ENCODE results near the gene NFE2L3.
A peak's percentile ranks its signal among the peaks of the same experiment; 100 is the strongest.
"Not testable (repeated sequence)": the region's sequence is repeated elsewhere in the genome, so short reads cannot be mapped to it uniquely, and the experiment has no call there.

The NFE2L3 gene

DNA sequence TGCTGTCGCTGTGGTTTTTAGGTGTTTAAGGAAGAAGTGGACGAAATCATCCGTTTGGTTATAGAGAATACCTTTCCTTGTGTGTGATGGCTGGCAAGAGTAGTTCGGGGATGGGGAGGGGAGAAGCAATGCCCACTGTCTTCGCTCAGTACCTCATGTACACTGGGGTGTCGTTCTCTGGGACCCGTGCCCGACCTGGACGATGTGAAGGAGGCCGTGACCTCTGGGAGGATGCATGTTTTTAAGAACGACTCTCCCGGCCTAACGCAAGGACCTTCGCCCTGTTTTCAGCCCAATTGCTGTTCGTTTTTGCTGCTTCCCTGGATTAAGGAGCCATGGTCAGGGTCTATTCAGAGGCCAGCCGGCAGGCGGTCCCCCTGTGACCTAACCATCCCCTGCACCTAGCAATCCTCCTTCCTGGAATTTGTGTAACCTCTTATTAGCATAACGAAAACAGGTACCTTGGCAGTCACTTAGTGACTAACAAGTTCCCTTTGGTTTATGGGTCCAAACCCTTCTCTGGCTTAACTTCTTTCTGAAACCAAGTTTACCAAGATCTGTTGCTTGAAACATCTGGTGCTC lies 1.3 kb downstream of the NFE2L3 start:
- no peaks in the 10 kb centered on the region for H3K27me3 Mint-ChIP-seq
- peak overlapping the region; percentile 86 for H3K27ac Mint-ChIP-seq
- DNase-seq (ENCODE audit: low spot score in 2 of 2), result no peak
- no peaks in the 10 kb centered on the region for H3K36me3 Mint-ChIP-seq
- no peaks in the 10 kb centered on the region for H3K9me3 Mint-ChIP-seq
- no peak for ATAC-seq (ENCODE audit: low read depth)
- peaks cover 40% of the 10 kb centered on the region for H3K4me1 Mint-ChIP-seq
- peak overlapping the region; percentile 89 for H3K4me3 Mint-ChIP-seq

DNA sequence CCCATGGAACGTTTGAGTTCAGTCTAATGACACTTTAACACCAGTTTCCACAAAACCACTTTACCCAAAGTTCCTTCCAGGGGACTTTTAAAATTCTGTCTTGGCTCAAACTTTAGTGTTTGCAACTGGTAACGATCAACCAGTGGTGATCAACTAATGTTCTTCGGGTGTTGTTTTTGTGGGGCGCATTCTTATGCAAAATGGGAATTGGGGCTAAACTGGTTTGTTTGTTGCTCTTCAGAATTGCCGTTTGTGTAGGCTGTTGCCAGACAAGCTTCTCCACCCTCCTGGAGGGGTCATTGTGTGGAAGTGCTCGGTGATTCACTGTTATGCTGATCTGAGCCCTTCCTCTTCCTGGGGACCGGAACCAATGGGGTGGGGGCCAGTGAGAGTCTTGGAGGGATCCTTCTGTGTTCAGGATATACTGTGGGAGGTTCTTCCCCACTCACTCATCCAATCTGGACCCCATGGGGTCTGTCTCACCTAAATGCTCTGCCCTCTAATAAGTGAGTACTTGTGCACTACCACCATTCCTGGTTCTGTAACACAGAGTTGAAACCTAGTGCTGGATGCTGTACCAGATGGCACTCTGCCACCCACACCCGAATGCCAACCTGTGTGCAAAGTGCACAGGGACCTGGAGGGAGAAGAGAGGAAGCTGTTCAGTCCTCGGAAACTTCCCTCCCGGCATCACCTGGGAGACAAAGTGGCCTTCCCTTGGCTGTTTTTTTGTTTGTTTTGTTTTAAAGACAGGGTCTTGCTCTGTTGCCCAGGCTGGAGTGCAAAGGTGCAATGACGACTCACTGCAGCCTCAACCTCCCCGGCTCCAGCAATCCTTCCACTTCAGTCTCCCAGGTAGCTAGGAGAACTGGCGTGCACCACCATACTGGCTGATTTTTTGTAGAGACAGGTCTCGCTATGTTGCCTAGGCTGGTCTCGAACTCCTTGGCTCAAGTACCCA lies 2.1 kb downstream of the NFE2L3 start:
- Mint-ChIP-seq H3K9me3 (no peaks in the 10 kb centered on the region), H3K4me3 (peak overlapping the region; percentile 89), H3K36me3 (no peaks in the 10 kb centered on the region), H3K4me1 (peaks cover 42% of the 10 kb centered on the region), H3K27me3 (no peaks in the 10 kb centered on the region), H3K27ac (peak overlapping the region; percentile 86)
- no peak for ATAC-seq (ENCODE audit: low read depth)
- no peak for DNase-seq (ENCODE audit: low spot score in 2 of 2)

DNA sequence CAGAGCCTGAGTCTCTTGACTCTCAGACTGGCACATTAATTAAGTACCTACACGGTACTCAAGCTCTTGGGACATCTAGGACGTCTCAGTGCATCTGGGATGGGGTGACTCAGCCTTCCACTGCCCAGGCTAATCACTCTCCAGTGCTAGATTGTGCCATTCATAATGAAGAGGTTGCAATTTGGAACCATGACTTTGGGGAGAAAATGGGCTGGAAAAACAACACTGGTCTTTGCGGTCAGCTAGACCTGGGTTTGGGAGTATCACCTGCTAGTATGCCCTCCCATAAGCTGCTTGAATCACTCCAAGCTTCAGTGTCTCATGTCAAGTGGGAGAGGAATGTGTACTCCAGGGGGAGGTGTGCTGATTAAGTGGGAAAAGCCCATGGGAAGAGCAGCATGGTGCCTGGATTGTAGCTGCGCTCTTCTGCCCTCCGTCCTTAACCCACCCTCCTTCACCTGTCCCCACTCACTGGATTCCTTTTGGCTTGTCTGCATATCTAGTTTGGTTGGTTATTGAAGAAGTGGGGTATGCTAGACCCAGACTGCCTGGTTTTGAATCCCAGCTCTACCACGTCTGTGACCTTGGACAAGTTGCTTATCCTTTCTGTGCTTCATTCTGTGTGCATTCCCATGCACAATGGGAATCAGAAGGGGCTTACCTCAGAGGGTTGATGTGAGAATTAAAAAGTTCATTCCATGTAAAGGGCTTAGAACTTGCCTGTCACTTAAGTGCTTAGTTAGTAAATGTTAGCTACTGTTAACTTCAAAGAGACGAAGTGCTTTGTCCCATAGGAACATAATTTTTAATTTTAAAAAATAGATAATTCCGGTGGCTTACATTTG lies 3.8 kb downstream of the NFE2L3 start:
- Mint-ChIP-seq H3K9me3 (no peaks in the 10 kb centered on the region), H3K27me3 (no peaks in the 10 kb centered on the region), H3K27ac (peak overlapping the region; percentile 96), H3K36me3 (no peaks in the 10 kb centered on the region), H3K4me1 (peaks cover 46% of the 10 kb centered on the region), H3K4me3 (peak overlapping the region; percentile 80)
- DNase-seq (ENCODE audit: low spot score in 2 of 2) (no peak), ATAC-seq (ENCODE audit: low read depth) (no peak)

DNA sequence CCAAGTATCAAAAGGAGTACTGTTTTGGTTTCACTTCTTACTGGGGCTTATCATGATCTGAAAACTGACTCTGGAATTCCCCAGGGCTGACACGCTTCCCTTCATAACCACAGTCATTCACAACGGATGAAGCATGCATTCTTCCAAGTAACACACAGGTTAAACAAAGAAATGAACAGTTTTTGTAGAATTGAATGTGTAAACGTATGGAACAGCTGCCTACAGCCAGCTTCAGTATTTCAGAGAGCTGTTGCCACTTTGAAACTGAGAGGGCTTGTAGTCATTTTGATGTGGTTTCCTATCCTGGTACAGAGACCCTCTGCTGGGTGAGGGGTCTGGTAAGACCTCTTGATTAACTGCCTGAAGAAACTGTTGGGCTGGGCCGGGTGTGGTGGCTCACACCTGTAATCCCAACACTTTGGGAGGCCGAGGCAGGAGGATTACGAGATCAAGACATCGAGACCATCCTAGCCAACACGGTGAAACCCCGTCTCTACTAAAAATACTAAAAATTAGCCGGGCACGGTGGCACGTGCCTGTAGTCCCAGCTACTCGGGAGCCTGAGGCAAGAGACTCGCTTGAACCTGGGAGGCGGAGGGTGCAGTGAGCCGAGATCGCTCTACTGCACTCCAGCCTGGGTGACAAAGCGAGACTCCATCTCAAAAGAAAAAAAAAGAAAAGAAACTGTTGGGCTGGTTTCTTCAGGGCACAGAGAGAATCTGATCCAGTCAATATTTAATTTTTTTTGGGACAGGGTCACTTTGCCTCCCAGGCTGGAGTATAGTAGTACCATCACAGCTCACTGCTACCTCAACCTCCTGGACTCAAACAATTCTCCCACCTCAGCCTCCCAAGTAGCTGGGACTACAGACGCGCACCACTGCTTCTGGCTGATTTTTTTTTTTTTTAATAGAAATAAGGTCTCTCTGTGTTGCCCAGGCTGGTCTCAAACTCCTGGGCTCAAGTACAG lies 4.7 kb downstream of the NFE2L3 start:
- Mint-ChIP-seq H3K9me3 (no peaks in the 10 kb centered on the region), H3K4me1 (peaks cover 38% of the 10 kb centered on the region), H3K36me3 (no peaks in the 10 kb centered on the region), H3K27me3 (no peaks in the 10 kb centered on the region), H3K27ac (peak overlapping the region; percentile 96), H3K4me3 (peak overlapping the region; percentile 80)
- ATAC-seq (ENCODE audit: low read depth) (peak; percentile 74), DNase-seq (ENCODE audit: low spot score in 2 of 2) (peak in 1 of 2 donors; percentile 55)

DNA sequence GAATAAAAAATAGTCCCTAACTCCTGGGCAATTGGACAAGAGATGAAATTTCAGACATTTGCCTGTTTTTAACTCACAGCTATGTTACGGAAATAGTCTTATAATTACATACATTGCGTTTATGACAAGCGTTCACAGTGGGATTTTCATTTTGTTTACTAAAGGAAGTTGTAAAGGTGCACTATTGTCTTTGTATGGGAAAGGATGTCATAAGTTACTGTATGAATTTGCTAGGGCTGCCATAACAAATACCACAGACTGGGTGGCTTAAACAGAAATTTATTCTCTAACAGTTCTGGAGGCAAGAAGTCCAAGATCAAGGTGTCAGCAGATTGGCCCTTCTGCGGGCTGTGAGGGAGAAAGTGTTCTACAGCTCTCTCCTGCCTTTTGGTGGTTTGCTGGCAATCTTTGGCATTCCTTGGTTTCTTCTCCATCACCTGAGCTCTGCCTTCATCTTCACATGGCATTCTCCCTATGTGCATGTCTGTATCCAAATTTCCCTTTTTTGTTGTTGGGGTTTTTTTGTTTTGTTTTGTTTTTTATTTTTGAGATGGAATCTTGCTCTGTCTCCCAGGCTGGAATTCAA lies 5.6 kb downstream of the NFE2L3 start:
- no peak for DNase-seq (ENCODE audit: low spot score in 2 of 2)
- peaks cover 36% of the 10 kb centered on the region for H3K4me1 Mint-ChIP-seq
- H3K4me3 Mint-ChIP-seq, result no peak overlapping the region
- no peaks in the 10 kb centered on the region for H3K36me3 Mint-ChIP-seq
- H3K9me3 Mint-ChIP-seq, result no peaks in the 10 kb centered on the region
- no peaks in the 10 kb centered on the region for H3K27me3 Mint-ChIP-seq
- ATAC-seq (ENCODE audit: low read depth), result no peak
- H3K27ac Mint-ChIP-seq, result peak overlapping the region; percentile 83

DNA sequence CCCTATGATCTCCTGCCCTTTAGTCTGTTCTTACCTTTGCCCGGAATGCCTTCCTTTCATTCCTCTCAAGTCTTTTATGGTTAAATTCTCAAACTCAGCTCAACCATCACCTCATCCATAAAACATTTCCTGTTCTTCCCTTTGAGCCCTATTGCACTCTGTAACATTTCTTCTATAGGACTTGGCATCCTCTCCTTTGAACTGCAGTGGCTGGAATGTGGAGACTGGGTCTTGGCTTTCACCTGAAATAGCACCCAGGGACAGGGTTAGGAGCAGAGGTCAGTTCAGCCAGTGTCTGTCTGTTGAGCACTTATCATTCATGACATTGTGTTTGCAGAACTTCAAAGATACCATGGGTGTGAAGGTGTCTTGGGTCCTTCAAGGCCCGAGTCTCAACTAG lies 7.2 kb downstream of the NFE2L3 start:
- Mint-ChIP-seq H3K4me3 (no peak overlapping the region), H3K36me3 (no peaks in the 10 kb centered on the region), H3K27me3 (no peaks in the 10 kb centered on the region), H3K4me1 (peaks cover 24% of the 10 kb centered on the region), H3K9me3 (no peaks in the 10 kb centered on the region), H3K27ac (peak overlapping the region; percentile 68)
- ATAC-seq (ENCODE audit: low read depth), result no peak
- no peak for DNase-seq (ENCODE audit: low spot score in 2 of 2)

DNA sequence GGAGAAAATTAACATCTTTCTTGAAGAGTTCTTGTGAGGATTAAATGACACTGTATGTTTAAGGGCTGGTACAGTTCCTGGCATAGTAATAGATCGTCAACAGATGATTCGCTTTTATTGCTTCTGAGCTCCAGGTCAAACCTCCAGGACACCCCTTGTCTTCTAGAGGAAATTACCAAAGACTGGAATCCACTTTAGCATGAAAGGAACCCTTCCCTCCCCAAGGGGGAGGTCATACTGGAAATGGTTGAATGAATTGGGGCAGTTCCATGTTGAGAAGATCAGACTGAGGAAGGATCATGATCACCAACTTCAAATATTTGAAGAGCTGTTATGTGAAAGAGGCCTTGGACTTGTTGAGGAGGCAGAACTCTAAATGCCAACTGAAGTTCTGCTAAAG lies 8.9 kb downstream of the NFE2L3 start:
- no peak for ATAC-seq (ENCODE audit: low read depth)
- peaks cover 2% of the 10 kb centered on the region for H3K36me3 Mint-ChIP-seq
- H3K4me1 Mint-ChIP-seq, result peaks cover 16% of the 10 kb centered on the region
- no peak overlapping the region for H3K27ac Mint-ChIP-seq
- H3K27me3 Mint-ChIP-seq, result no peaks in the 10 kb centered on the region
- no peak overlapping the region for H3K4me3 Mint-ChIP-seq
- DNase-seq (ENCODE audit: low spot score in 2 of 2), result no peak
- no peaks in the 10 kb centered on the region for H3K9me3 Mint-ChIP-seq

DNA sequence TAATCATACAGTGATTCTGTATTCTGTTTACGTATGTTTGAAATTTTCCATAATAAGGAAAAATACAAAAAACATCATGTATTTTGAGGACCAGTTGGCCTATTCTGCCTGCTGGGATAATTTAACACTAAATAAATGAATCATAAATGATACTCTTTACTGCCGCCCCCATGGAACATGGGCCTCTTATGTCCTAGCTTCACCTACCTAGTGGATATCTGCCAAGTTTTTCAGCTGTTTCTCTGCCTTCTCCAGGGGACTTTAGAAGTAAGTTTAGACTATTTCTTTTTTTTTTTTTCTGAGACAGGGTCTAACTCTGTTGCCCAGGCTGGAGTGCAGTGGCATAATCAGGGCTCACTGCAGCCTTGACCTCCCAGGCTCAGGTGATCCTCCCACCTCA lies 10.4 kb downstream of the NFE2L3 start:
- Mint-ChIP-seq H3K4me1 (peaks cover 19% of the 10 kb centered on the region), H3K9me3 (no peaks in the 10 kb centered on the region), H3K27ac (no peak overlapping the region), H3K27me3 (no peaks in the 10 kb centered on the region), H3K4me3 (no peak overlapping the region), H3K36me3 (peaks cover 2% of the 10 kb centered on the region)
- DNase-seq (ENCODE audit: low spot score in 2 of 2), result no peak
- no peak for ATAC-seq (ENCODE audit: low read depth)

DNA sequence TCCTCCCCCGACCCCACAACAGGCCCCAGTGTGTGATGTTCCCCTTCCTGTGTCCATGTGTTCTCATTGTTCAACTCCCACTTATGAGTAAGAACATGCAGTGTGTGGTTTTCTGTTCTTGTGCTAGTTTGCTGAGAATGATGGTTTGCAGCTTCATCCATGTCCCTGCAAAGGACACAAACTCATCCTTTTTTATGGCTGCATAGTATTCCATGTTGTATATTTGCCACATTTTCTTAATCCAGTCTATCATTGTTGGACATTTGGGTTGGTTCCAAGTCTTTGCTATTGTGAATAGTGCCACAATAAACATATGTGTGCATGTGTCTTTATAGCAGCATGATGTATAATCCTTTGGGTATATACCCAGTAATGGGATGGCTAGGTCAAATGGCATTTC lies 11.8 kb downstream of the NFE2L3 start:
- H3K4me1 Mint-ChIP-seq, result peaks cover 15% of the 10 kb centered on the region
- not testable (repeated sequence) for H3K36me3 Mint-ChIP-seq; H3K27ac Mint-ChIP-seq; DNase-seq (ENCODE audit: low spot score in 2 of 2); ATAC-seq (ENCODE audit: low read depth); H3K4me3 Mint-ChIP-seq; H3K27me3 Mint-ChIP-seq; H3K9me3 Mint-ChIP-seq

DNA sequence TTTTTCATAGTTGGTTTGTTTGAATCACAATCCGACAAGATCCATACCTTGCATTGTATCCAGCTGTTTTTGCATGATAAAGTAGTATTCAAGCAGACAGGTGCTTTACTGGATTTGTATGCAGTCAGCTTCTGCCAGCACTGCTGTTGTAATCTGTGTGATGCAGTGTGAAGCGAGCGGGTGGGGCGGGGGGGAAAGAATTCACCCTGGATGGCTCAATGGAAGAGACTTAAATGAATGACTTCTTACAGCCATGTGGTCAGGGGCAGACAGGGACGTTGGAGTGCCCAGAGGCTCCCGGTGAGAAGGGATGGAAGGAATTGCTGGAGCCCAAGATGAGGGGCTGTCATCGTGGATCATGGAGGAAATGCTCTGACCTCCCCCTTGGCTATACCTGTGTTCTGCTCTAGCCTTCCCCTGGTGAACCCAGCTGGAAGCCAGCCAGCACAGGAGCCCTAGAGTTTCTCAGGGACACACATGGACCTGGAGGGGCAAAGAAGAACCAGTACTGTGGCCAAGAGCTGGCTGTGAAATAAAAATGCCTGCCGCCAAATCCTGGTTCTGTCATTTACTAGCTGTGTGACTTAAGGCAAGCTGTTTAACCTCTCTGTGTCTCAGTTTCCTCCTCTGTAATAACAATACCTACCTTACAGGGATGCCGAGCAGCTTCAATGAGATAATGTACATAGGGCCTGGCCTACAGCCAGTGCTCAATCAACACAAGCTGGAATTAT lies 14.1 kb downstream of the NFE2L3 start:
- Mint-ChIP-seq H3K27ac (no peak overlapping the region), H3K36me3 (peaks cover 5% of the 10 kb centered on the region), H3K9me3 (no peaks in the 10 kb centered on the region), H3K4me1 (peaks cover 9% of the 10 kb centered on the region), H3K27me3 (no peaks in the 10 kb centered on the region), H3K4me3 (no peak overlapping the region)
- DNase-seq (ENCODE audit: low spot score in 2 of 2) (no peak), ATAC-seq (ENCODE audit: low read depth) (no peak)

DNA sequence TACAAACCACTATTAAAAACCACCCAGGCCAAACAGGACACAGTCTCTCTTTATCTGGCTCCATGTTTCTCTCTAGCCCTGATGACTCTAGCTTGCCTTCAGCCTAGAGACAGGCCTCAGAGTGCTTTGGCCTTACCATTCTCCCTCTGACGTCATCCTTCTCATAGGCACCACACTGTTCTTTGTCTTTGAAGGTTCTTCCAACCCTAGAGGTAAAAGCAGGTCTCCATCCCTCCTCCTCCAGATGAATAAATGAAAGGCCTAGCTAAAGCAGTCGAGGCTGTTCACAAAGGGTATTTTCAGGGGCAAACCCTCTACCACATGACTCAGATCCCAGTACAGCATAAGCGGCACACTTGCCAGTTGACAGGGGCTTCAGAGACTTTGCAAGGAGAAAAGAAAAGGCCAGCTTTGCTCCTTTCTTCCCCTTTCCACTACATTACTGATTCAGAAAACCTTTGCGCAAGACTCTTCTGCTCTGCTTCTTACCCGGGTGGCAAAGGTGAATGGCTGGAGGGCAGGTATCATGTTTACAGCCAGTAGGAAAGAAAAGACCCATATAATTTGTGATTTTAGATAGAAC lies 14.8 kb downstream of the NFE2L3 start:
- no peak for DNase-seq (ENCODE audit: low spot score in 2 of 2)
- ATAC-seq (ENCODE audit: low read depth), result no peak
- Mint-ChIP-seq H3K9me3 (no peaks in the 10 kb centered on the region), H3K4me1 (peaks cover 9% of the 10 kb centered on the region), H3K27ac (peak overlapping the region; percentile 63), H3K27me3 (no peaks in the 10 kb centered on the region), H3K36me3 (peaks cover 7% of the 10 kb centered on the region), H3K4me3 (no peak overlapping the region)

DNA sequence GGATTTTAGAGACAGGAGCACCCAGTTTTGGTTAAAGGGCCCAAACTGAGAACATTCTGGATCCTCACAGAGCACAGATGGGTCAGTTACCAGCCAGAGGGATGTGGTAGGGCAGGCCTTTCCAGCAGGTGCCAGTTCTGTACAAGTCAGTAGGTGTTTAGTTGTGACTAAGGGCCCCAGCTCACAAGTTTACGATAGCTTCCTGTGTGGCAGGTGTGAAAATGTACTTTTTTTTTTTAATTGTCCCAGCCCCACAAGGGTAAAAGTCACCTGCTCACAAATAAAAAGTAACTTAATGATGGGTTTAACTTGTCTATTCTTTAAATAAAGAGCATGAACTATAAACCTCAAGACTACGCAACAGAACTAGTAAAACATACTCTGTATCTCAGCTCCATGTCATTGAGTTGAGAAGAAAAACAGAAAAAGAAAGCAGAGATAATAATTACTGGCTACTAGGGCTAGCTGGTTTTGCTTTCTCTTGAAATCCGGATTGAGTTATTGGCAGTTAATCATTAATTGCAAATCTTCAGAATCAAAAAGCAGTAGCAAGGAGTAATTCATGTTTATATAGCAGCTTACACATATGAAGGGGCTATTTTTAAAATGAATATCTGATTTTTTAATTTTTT lies 15.4 kb downstream of the NFE2L3 start:
- Mint-ChIP-seq H3K36me3 (peaks cover 8% of the 10 kb centered on the region), H3K27me3 (no peaks in the 10 kb centered on the region), H3K4me3 (no peak overlapping the region), H3K9me3 (no peaks in the 10 kb centered on the region), H3K27ac (peak overlapping the region; percentile 63), H3K4me1 (peaks cover 9% of the 10 kb centered on the region)
- ATAC-seq (ENCODE audit: low read depth) (peak; percentile 53), DNase-seq (ENCODE audit: low spot score in 2 of 2) (no peak)
